H9 (cell line): Measurements from ENCODE around the gene ST14. TPM values are rescaled to one million over a fixed set of nuclear protein-coding genes. Genes with fewer than 3 reads are reported as not detected.

ENCODE experiments used
- DNase-seq: peaks from one replicate; pipeline ENCODE4 v3.0.0-alpha.2; 2017
- H2AFZ ChIP-seq: one replicate; pipeline ENCODE4 v1.6.1; 2013; ENCODE audit warnings: mild to moderate bottlenecking, low read length, control low read depth, moderate library complexity
- H2AK5ac ChIP-seq: 2 replicates; pipeline ENCODE4 v1.6.1; 2013; ENCODE audit warnings: low read length, control low read depth, mixed read lengths; ENCODE audit not compliant: insufficient read length
- H2BK120ac ChIP-seq: one replicate; pipeline ENCODE4 v1.6.1; 2013; ENCODE audit warnings: low read depth, mild to moderate bottlenecking, low read length, control low read depth, inconsistent platforms; ENCODE audit not compliant: poor library complexity, severe bottlenecking
- H2BK12ac ChIP-seq: 2 replicates; pipeline ENCODE4 v1.6.1; 2013; ENCODE audit warnings: low read length, control low read depth, mixed read lengths, low read depth; ENCODE audit not compliant: insufficient read length
- H2BK15ac ChIP-seq: 2 replicates; pipeline ENCODE4 v1.6.1; 2013; ENCODE audit warnings: low read depth, low read length, control low read depth
- H2BK20ac ChIP-seq: one replicate; pipeline ENCODE4 v1.6.1; 2013; ENCODE audit warnings: low read depth, mild to moderate bottlenecking, low read length, control low read depth, inconsistent platforms; ENCODE audit not compliant: poor library complexity, severe bottlenecking
- H2BK5ac ChIP-seq: 2 replicates; pipeline ENCODE4 v1.6.1; 2013; ENCODE audit warnings: low read length, control low read depth, mixed read lengths; ENCODE audit not compliant: insufficient read length
- H3K14ac ChIP-seq: 2 replicates; pipeline ENCODE4 v1.6.1; 2013; ENCODE audit warnings: low read length, control low read depth; ENCODE audit not compliant: insufficient read depth
- H3K18ac ChIP-seq: 2 replicates; pipeline ENCODE4 v1.6.1; 2013; ENCODE audit warnings: low read depth, mild to moderate bottlenecking, mixed read lengths, low read length, control low read depth; ENCODE audit not compliant: insufficient read length
- H3K23ac ChIP-seq: 2 replicates; pipeline ENCODE4 v1.6.1; 2013; ENCODE audit warnings: low read length, control low read depth, mixed read lengths, low read depth; ENCODE audit not compliant: insufficient read length
- H3K23me2 ChIP-seq: 2 replicates; pipeline ENCODE4 v1.6.1; 2013; ENCODE audit warnings: low read depth, mild to moderate bottlenecking, mixed read lengths, low read length, control low read depth; ENCODE audit not compliant: insufficient read length, poor library complexity, severe bottlenecking
- H3K27ac ChIP-seq: 2 replicates; pipeline ENCODE4 v1.5.1; 2013; ENCODE audit warnings: low read length, control low read depth, mixed read lengths, low read depth; ENCODE audit not compliant: insufficient read length
- H3K27me3 ChIP-seq: 2 replicates; pipeline ENCODE4 v1.6.1; 2013; ENCODE audit warnings: low read length, control low read depth, inconsistent platforms; ENCODE audit not compliant: insufficient read depth
- H3K4ac ChIP-seq: 2 replicates; pipeline ENCODE4 v1.6.1; 2013; ENCODE audit warnings: low read depth, mild to moderate bottlenecking, control low read depth, inconsistent platforms, low read length, moderate library complexity
- H3K4me1 ChIP-seq: 2 replicates; pipeline ENCODE4 v1.6.1; 2013; ENCODE audit warnings: low read length, control low read depth, inconsistent platforms; ENCODE audit not compliant: insufficient read depth
- H3K4me2 ChIP-seq: 2 replicates; pipeline ENCODE4 v1.6.1; 2013; ENCODE audit warnings: low read length, control low read depth, mixed read lengths; ENCODE audit not compliant: insufficient read length, insufficient read depth
- H3K56ac ChIP-seq: 2 replicates; pipeline ENCODE4 v1.6.1; 2013; ENCODE audit warnings: low read depth, mild to moderate bottlenecking, mixed read lengths, low read length, control low read depth; ENCODE audit not compliant: insufficient read length
- H3K79me1 ChIP-seq: 2 replicates; pipeline ENCODE4 v1.6.1; 2013; ENCODE audit warnings: low read depth, mild to moderate bottlenecking, moderate library complexity, low read length, control low read depth, inconsistent platforms; ENCODE audit not compliant: insufficient read depth, poor library complexity, severe bottlenecking
- H3K79me2 ChIP-seq: 2 replicates; pipeline ENCODE4 v1.6.1; 2013; ENCODE audit warnings: low read length, control low read depth, inconsistent platforms; ENCODE audit not compliant: insufficient read depth
- H3K9ac ChIP-seq: 2 replicates; pipeline ENCODE4 v1.6.1; 2013; ENCODE audit warnings: low read length, control low read depth, mixed read lengths; ENCODE audit not compliant: insufficient read length; ENCODE audit errors: extremely low read depth
- H3K9me3 ChIP-seq: one replicate; pipeline ENCODE4 v1.6.1; 2013; ENCODE audit warnings: low read depth, low read length, inconsistent platforms; ENCODE audit not compliant: control insufficient read depth
- H3T11ph ChIP-seq: one replicate; pipeline ENCODE4 v1.6.1; 2013; ENCODE audit warnings: mild to moderate bottlenecking, low read length, control low read depth, inconsistent platforms
- H4K20me1 ChIP-seq: one replicate; pipeline ENCODE4 v1.6.1; 2013; ENCODE audit not compliant: control insufficient read depth, insufficient read length, insufficient read depth
- H4K5ac ChIP-seq: 2 replicates; pipeline ENCODE4 v1.6.1; 2013; ENCODE audit warnings: low read depth, mild to moderate bottlenecking, mixed read lengths, low read length, control low read depth; ENCODE audit not compliant: insufficient read length
- H4K8ac ChIP-seq: replicated peaks from 2 replicates; pipeline ENCODE4 v1.6.1; 2013; ENCODE audit warnings: low read length, control low read depth, mixed read lengths, low read depth; ENCODE audit not compliant: insufficient read length
- H4K91ac ChIP-seq: 2 replicates; pipeline ENCODE4 v1.6.1; 2013; ENCODE audit warnings: low read depth, mild to moderate bottlenecking, moderate library complexity, mixed read lengths, low read length, control low read depth; ENCODE audit not compliant: insufficient read length
- H3K27ac Mint-ChIP-seq, 3 experiments: 2 replicates in 2 of 3; 3 replicates in 1 of 3; pipeline ENCODE4 v1.8.0; 2020 to 2021; ENCODE audit warnings: mixed read lengths in 3 of 3, mild to moderate bottlenecking in 1 of 3, moderate library complexity in 1 of 3
- H3K27me3 Mint-ChIP-seq: 2 replicates; pipeline ENCODE4 v1.8.0; 2021; ENCODE audit warnings: low read depth, mild to moderate bottlenecking, moderate library complexity, mixed read lengths
- H3K36me3 Mint-ChIP-seq, 3 experiments: 2 replicates in 2 of 3; 3 replicates in 1 of 3; pipeline ENCODE4 v1.8.0; 2020 to 2021; ENCODE audit warnings: low read depth in 3 of 3, mixed read lengths in 3 of 3; ENCODE audit not compliant: insufficient read depth in 1 of 3
- H3K4me1 Mint-ChIP-seq, 2 experiments: 2 replicates each; pipeline ENCODE4 v1.8.0; 2020; ENCODE audit warnings: mixed read lengths in 2 of 2
- H3K4me3 Mint-ChIP-seq, 2 experiments: 2 replicates in 1 of 2; 3 replicates in 1 of 2; pipeline ENCODE4 v1.8.0; 2020 to 2021; ENCODE audit warnings: mild to moderate bottlenecking in 2 of 2, mixed read lengths in 2 of 2, moderate library complexity in 1 of 2
- H3K9me3 Mint-ChIP-seq, 2 experiments: 2 replicates in 1 of 2; 3 replicates in 1 of 2; pipeline ENCODE4 v1.8.0; 2020; ENCODE audit warnings: mild to moderate bottlenecking in 2 of 2, mixed read lengths in 2 of 2, moderate library complexity in 1 of 2
- CTCF ChIP-seq: fragments of 200-600 bp; sonication (generic); conservative IDR thresholded peaks from 3 replicates; pipeline ENCODE4 v1.8.0; 2021; ENCODE audit warnings: antibody characterized with exemption, mild to moderate bottlenecking
- WGBS: extraction: QIAGEN DNeasy Blood & Tissue Kit; methylation state at CpG from one replicate; pipeline ENCODE4 v1.1.7; 2013; ENCODE audit warnings: missing lambda C conversion rate, low lambda C conversion rate, mixed read lengths; ENCODE audit not compliant: insufficient read length; ENCODE audit errors: extremely low coverage; 5-methylcytosine and 5-hydroxymethylcytosine counted together
- total RNA-seq: library from RNA; stranded (reverse); gene quantifications from 2 replicates; pipeline ENCODE4 v1.2.1, GENCODE V29; 2021

The ST14 gene
- total RNA-seq, 1 experiment from 2014 or later: 22.4 TPM

- H2AFZ ChIP-seq: no peak overlapping the region
- no peaks in the 10 kb centered on the region for H3K27me3 Mint-ChIP-seq
- H2BK15ac ChIP-seq: no peak overlapping the region
- H3K4ac ChIP-seq: no peak overlapping the region
- H3K4me1 Mint-ChIP-seq: peaks cover 16% of the 10 kb centered on the region in 2 experiments
- H3K4me2 ChIP-seq: no peak overlapping the region
- no peaks in the 10 kb centered on the region; the same call in 1 of the 2 replicates for H3K4me1 ChIP-seq
- no peak overlapping the region for H3K23ac ChIP-seq
- no peak overlapping the region for H3K18ac ChIP-seq
- no peak for TF ChIP-seq CTCF
- no peak overlapping the region for H3K27ac ChIP-seq
- H3K9me3 Mint-ChIP-seq: no peaks in the 10 kb centered on the region
- H3K36me3 Mint-ChIP-seq: peaks cover 6 to 12% (median 7%) of the 10 kb centered on the region in 3 experiments; a peak in 6 of 7 replicates
- WGBS: no CpG with 5 or more reads among the region's 1 CpG
- H2BK120ac ChIP-seq: no peak overlapping the region
- H3K79me1 ChIP-seq: no peaks in the 10 kb centered on the region
- H3K27ac Mint-ChIP-seq: 0 out of 7 replicates have a peak overlapping the region, but pooled peaks of 1 of the 3 experiments have one; percentile 16
- no peak overlapping the region for H3K56ac ChIP-seq
- H4K5ac ChIP-seq: no peak overlapping the region
- H3K9ac ChIP-seq: no peak overlapping the region
- no peak overlapping the region for H4K8ac ChIP-seq
- no peak overlapping the region for H2BK12ac ChIP-seq
- H4K91ac ChIP-seq: no peak overlapping the region
- no peak overlapping the region for H2BK5ac ChIP-seq
- H3K4me3 Mint-ChIP-seq: no peak overlapping the region
- H3K9me3 ChIP-seq: no peaks in the 10 kb centered on the region
- H2BK20ac ChIP-seq: no peak overlapping the region
- no peak for DNase-seq
- no peak overlapping the region for H3K14ac ChIP-seq
- H3T11ph ChIP-seq: no peak overlapping the region
- no peaks in the 10 kb centered on the region for H4K20me1 ChIP-seq
- no peaks in the 10 kb centered on the region for H3K23me2 ChIP-seq
- H3K79me2 ChIP-seq: no peaks in the 10 kb centered on the region
- H2AK5ac ChIP-seq: no peak overlapping the region
- no peaks in the 10 kb centered on the region for H3K27me3 ChIP-seq
Measured at GRCh38 chr11:130151196-130151595, 8.4 kb upstream of the ST14 start.
